ENCODE results near the gene PLEKHG7.

PLEKHG7 gene

DNA sequence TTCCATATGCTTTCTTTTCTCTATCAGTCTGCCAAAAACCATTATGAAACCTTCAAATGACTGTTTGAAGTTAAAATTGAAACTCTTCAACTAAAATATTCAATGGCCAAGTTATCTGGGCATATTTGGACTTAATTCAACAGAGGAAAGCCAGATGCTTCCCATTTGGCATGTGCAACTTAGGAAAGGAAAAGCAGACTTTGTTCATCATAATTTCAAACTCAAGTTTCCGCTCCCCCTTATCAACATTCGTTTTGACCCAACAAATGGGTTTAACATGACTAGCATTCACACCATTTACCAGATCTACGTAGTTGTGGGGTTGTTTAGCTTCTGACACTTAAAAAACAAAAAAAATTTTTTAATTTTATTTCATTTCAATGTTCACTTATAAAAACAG, 75.7 kb downstream of the PLEKHG7 start:
- H3K9me3 ChIP-seq (replicated peaks in 1 of 2; ENCODE audit: control insufficient read depth in 2 of 2, insufficient read depth in 1 of 2, low read depth in 1 of 2, low read length in 2 of 2): no peaks in the 10 kb centered on the region
- no peak overlapping the region for H2AK5ac ChIP-seq (ENCODE audit: low read depth, low read length)
- no peak overlapping the region for H4K8ac ChIP-seq (ENCODE audit: low read depth, low read length)
- no peak overlapping the region for H2BK12ac ChIP-seq (ENCODE audit: low read length)
- no peak overlapping the region for H2BK15ac ChIP-seq (ENCODE audit: low read length)
- H3K79me1 ChIP-seq (ENCODE audit: low read depth, low read length): no peaks in the 10 kb centered on the region
- H2BK120ac ChIP-seq (ENCODE audit: low read depth, low read length): no peak overlapping the region
- DNase-seq (ENCODE audit: low spot score): no peak
- no peak overlapping the region for H3K9ac ChIP-seq (ENCODE audit: low read depth, low read length, poor library complexity)
- peaks cover 0 to 2% of the 10 kb centered on the region in 2 donors for H3K4me1 ChIP-seq (ENCODE audit: control insufficient read depth in 2 of 2, insufficient read depth in 1 of 2, low read depth in 1 of 2, low read length in 2 of 2)
- no peak overlapping the region for H3K4ac ChIP-seq (ENCODE audit: low read length)
- H2AFZ ChIP-seq (ENCODE audit: low read length): no peak overlapping the region
- no peak overlapping the region for H3K18ac ChIP-seq (ENCODE audit: low read length)
- H3K27ac ChIP-seq (replicated peaks; ENCODE audit: low read length): no peak overlapping the region
- H3K36me3 ChIP-seq (replicated peaks in 1 of 2; ENCODE audit: control insufficient read depth in 2 of 2, insufficient read depth in 2 of 2, low read length in 2 of 2): peaks cover 1 to 65% of the 10 kb centered on the region in 2 donors
- H3K4me2 ChIP-seq (ENCODE audit: insufficient read depth, low read length, poor library complexity, severe bottlenecking): no peak overlapping the region
- no peak overlapping the region for H2BK5ac ChIP-seq (ENCODE audit: low read length)
- H3K14ac ChIP-seq (ENCODE audit: low read length): no peak overlapping the region
- no peaks in the 10 kb centered on the region for H3K27me3 ChIP-seq (ENCODE audit: control insufficient read depth in 3 of 3, insufficient read depth in 3 of 3, low read depth in 1 of 3, low read length in 3 of 3)
- WGBS, 2 donors (ENCODE audit: extremely low coverage in 2 of 2, insufficient read length in 2 of 2, insufficient replicate concordance in 1 of 2): no CpG with 5 or more reads among the region's 3 CpGs
- H3K4me3 ChIP-seq (ENCODE audit: low read length in 2 of 2): no peak overlapping the region
- H4K91ac ChIP-seq (ENCODE audit: low read depth, low read length, poor library complexity): no peak overlapping the region
- no peak overlapping the region for H3K23ac ChIP-seq (ENCODE audit: low read depth, low read length, poor library complexity)

DNA sequence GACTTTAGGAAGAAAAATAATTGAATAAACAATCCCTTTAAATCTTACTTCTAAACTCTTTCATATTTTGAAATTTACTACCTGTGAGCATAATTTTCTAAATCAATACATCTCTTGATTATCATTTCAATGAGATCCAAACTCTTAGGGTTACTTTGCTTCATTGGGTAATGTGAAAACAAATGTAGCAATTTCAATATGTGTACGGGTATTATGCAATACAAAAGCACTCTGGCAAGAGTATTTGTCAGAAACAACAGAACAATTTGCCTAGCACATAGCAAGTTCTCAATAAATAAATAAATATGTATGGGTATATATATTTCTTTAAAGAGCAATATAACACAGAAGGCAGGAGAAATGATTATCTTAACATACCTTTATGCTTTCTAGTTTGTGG, 77.1 kb downstream of the PLEKHG7 start:
- Histone ChIP-seq H2AFZ (ENCODE audit: low read length) (no peak overlapping the region), H4K91ac (ENCODE audit: low read depth, low read length, poor library complexity) (no peak overlapping the region), H3K4ac (ENCODE audit: low read length) (no peak overlapping the region), H3K79me1 (ENCODE audit: low read depth, low read length) (no peaks in the 10 kb centered on the region), H3K4me2 (ENCODE audit: insufficient read depth, low read length, poor library complexity, severe bottlenecking) (no peak overlapping the region), H2BK12ac (ENCODE audit: low read length) (no peak overlapping the region), H3K9ac (ENCODE audit: low read depth, low read length, poor library complexity) (no peak overlapping the region), H2BK5ac (ENCODE audit: low read length) (no peak overlapping the region), H2AK5ac (ENCODE audit: low read depth, low read length) (no peak overlapping the region), H3K9me3 (replicated peaks in 1 of 2; ENCODE audit: control insufficient read depth in 2 of 2, insufficient read depth in 1 of 2, low read depth in 1 of 2, low read length in 2 of 2) (no peaks in the 10 kb centered on the region), H3K14ac (ENCODE audit: low read length) (no peak overlapping the region), H2BK15ac (ENCODE audit: low read length) (no peak overlapping the region), H3K36me3 (replicated peaks in 1 of 2; ENCODE audit: control insufficient read depth in 2 of 2, insufficient read depth in 2 of 2, low read length in 2 of 2) (peaks cover 1 to 65% of the 10 kb centered on the region in 2 donors), H3K27me3 (ENCODE audit: control insufficient read depth in 3 of 3, insufficient read depth in 3 of 3, low read depth in 1 of 3, low read length in 3 of 3) (no peaks in the 10 kb centered on the region), H3K4me1 (ENCODE audit: control insufficient read depth in 2 of 2, insufficient read depth in 1 of 2, low read depth in 1 of 2, low read length in 2 of 2) (peaks cover 0 to 2% of the 10 kb centered on the region in 2 donors), H3K18ac (ENCODE audit: low read length) (no peak overlapping the region), H4K8ac (ENCODE audit: low read depth, low read length) (no peak overlapping the region), H2BK120ac (ENCODE audit: low read depth, low read length) (no peak overlapping the region), H3K27ac (replicated peaks; ENCODE audit: low read length) (no peak overlapping the region), H3K23ac (ENCODE audit: low read depth, low read length, poor library complexity) (no peak overlapping the region), H3K4me3 (ENCODE audit: low read length in 2 of 2) (no peak overlapping the region)
- DNase-seq (ENCODE audit: low spot score): no peak
- no CpG with 5 or more reads among the region's 1 CpG for WGBS, 2 donors (ENCODE audit: extremely low coverage in 2 of 2, insufficient read length in 2 of 2, insufficient replicate concordance in 1 of 2)

DNA sequence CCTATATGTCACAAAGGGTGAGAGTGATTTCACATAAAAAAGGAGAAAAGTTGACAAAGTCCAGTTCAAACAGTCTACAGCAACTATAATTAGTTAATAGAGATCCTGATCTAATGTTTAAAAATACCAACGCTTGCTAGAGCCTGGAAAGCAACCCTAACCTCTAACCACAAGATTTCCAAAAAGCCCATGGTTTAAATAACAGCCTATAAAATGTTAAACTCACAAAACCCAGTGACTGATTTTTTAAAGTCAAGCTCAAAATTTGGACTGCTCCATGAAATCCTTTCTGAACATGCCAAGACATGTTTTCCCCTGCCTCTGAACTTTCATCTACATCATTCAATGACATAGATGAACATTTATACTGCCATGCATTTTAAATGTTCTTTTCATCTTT, 81.6 kb downstream of the PLEKHG7 start:
- H3K9me3 ChIP-seq (replicated peaks in 1 of 2; ENCODE audit: control insufficient read depth in 2 of 2, insufficient read depth in 1 of 2, low read depth in 1 of 2, low read length in 2 of 2): no peaks in the 10 kb centered on the region
- WGBS, 2 donors (ENCODE audit: extremely low coverage in 2 of 2, insufficient read length in 2 of 2, insufficient replicate concordance in 1 of 2): no CpG with 5 or more reads among the region's 1 CpG
- H3K9ac ChIP-seq (ENCODE audit: low read depth, low read length, poor library complexity): no peak overlapping the region
- no peak overlapping the region for H2AK5ac ChIP-seq (ENCODE audit: low read depth, low read length)
- no peak for DNase-seq (ENCODE audit: low spot score)
- H3K4me3 ChIP-seq (ENCODE audit: low read length in 2 of 2): no peak overlapping the region
- no peak overlapping the region for H2BK15ac ChIP-seq (ENCODE audit: low read length)
- no peak overlapping the region for H3K18ac ChIP-seq (ENCODE audit: low read length)
- H3K36me3 ChIP-seq (replicated peaks in 1 of 2; ENCODE audit: control insufficient read depth in 2 of 2, insufficient read depth in 2 of 2, low read length in 2 of 2): peaks cover 0 to 27% of the 10 kb centered on the region in 2 donors
- no peaks in the 10 kb centered on the region for H3K79me1 ChIP-seq (ENCODE audit: low read depth, low read length)
- H3K14ac ChIP-seq (ENCODE audit: low read length): no peak overlapping the region
- H4K8ac ChIP-seq (ENCODE audit: low read depth, low read length): no peak overlapping the region
- no peak overlapping the region for H2AFZ ChIP-seq (ENCODE audit: low read length)
- H3K27me3 ChIP-seq (ENCODE audit: control insufficient read depth in 3 of 3, insufficient read depth in 3 of 3, low read depth in 1 of 3, low read length in 3 of 3): no peaks in the 10 kb centered on the region
- H3K4me1 ChIP-seq (ENCODE audit: control insufficient read depth in 2 of 2, insufficient read depth in 1 of 2, low read depth in 1 of 2, low read length in 2 of 2): peaks cover 0 to 2% of the 10 kb centered on the region in 2 donors
- H2BK120ac ChIP-seq (ENCODE audit: low read depth, low read length): no peak overlapping the region
- no peak overlapping the region for H4K91ac ChIP-seq (ENCODE audit: low read depth, low read length, poor library complexity)
- H3K27ac ChIP-seq (replicated peaks; ENCODE audit: low read length): no peak overlapping the region
- no peak overlapping the region for H3K23ac ChIP-seq (ENCODE audit: low read depth, low read length, poor library complexity)
- no peak overlapping the region for H3K4ac ChIP-seq (ENCODE audit: low read length)
- no peak overlapping the region for H2BK5ac ChIP-seq (ENCODE audit: low read length)
- H2BK12ac ChIP-seq (ENCODE audit: low read length): no peak overlapping the region
- H3K4me2 ChIP-seq (ENCODE audit: insufficient read depth, low read length, poor library complexity, severe bottlenecking): no peak overlapping the region

DNA sequence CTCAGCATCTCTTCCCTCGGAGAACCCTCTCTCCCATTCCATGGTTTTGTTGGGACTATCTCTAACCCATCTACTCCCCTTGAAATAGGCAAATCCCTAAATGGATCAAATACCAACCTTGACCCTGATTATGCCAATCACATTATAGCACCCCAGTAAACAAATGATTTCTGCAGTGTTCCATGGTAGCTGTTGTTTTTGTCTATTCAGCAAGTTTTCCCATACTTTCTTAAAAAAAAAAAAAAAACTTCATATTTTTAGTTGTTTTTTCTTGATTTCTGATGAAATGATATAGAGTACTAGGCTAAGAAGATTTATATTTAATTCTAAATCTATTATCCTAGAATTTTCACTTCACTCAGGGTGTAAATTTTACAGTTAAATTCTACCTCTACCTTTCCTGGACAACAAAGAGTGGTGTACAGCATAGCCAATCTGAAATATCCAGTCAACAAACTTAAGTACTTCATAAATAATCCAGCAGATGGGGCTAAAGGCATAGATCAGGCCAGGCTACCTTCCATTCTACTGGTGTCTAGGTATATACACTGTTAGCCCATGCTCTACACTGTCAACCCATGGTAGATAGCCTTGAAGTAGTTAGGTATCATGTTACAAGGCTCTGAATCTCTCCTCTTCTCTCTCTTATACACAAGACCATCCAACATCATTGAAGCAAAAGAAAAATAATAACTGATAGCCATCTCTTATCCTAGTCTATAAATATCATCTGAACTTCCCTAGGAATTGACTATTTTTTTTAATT, 82.2 kb downstream of the PLEKHG7 start:
- peaks cover 0 to 20% of the 10 kb centered on the region in 2 donors for H3K36me3 ChIP-seq (replicated peaks in 1 of 2; ENCODE audit: control insufficient read depth in 2 of 2, insufficient read depth in 2 of 2, low read length in 2 of 2)
- H2BK5ac ChIP-seq (ENCODE audit: low read length): no peak overlapping the region
- H3K18ac ChIP-seq (ENCODE audit: low read length): no peak overlapping the region
- H3K4ac ChIP-seq (ENCODE audit: low read length): no peak overlapping the region
- no peak overlapping the region for H3K27ac ChIP-seq (replicated peaks; ENCODE audit: low read length)
- peaks cover 0 to 2% of the 10 kb centered on the region in 2 donors for H3K4me1 ChIP-seq (ENCODE audit: control insufficient read depth in 2 of 2, insufficient read depth in 1 of 2, low read depth in 1 of 2, low read length in 2 of 2)
- H3K4me2 ChIP-seq (ENCODE audit: insufficient read depth, low read length, poor library complexity, severe bottlenecking): no peak overlapping the region
- H3K79me1 ChIP-seq (ENCODE audit: low read depth, low read length): no peaks in the 10 kb centered on the region
- no peak overlapping the region for H4K8ac ChIP-seq (ENCODE audit: low read depth, low read length)
- no peak overlapping the region for H3K14ac ChIP-seq (ENCODE audit: low read length)
- DNase-seq (ENCODE audit: low spot score): peak; percentile 48
- no peak overlapping the region for H2BK12ac ChIP-seq (ENCODE audit: low read length)
- H3K27me3 ChIP-seq (ENCODE audit: control insufficient read depth in 3 of 3, insufficient read depth in 3 of 3, low read depth in 1 of 3, low read length in 3 of 3): no peaks in the 10 kb centered on the region
- H3K23ac ChIP-seq (ENCODE audit: low read depth, low read length, poor library complexity): no peak overlapping the region
- H3K9ac ChIP-seq (ENCODE audit: low read depth, low read length, poor library complexity): no peak overlapping the region
- H2BK15ac ChIP-seq (ENCODE audit: low read length): no peak overlapping the region
- no peaks in the 10 kb centered on the region for H3K9me3 ChIP-seq (replicated peaks in 1 of 2; ENCODE audit: control insufficient read depth in 2 of 2, insufficient read depth in 1 of 2, low read depth in 1 of 2, low read length in 2 of 2)
- WGBS, 2 donors (ENCODE audit: extremely low coverage in 2 of 2, insufficient read length in 2 of 2, insufficient replicate concordance in 1 of 2): no CpG with 5 or more reads among the region's 1 CpG
- no peak overlapping the region for H2BK120ac ChIP-seq (ENCODE audit: low read depth, low read length)
- no peak overlapping the region for H3K4me3 ChIP-seq (ENCODE audit: low read length in 2 of 2)
- H4K91ac ChIP-seq (ENCODE audit: low read depth, low read length, poor library complexity): no peak overlapping the region
- no peak overlapping the region for H2AK5ac ChIP-seq (ENCODE audit: low read depth, low read length)
- no peak overlapping the region for H2AFZ ChIP-seq (ENCODE audit: low read length)
